ENCODE results near the gene SLC16A11. TPM values are rescaled to one million over a fixed set of nuclear protein-coding genes. Genes with fewer than 3 reads are reported as not detected.

Gene SLC16A11
- total RNA-seq, 1 experiment from 2014 or later = not detected

- peaks cover 48% of the 10 kb centered on the region for H3K36me3 Mint-ChIP-seq (ENCODE audit: insufficient read depth, unreplicated experiment)
- BruUV-seq (replicated peaks) = no TSS peak
- intact Hi-C loops (cut with micrococcal nuclease; ENCODE audit: unreplicated experiment) = no loop called here
- H3K4me1 Mint-ChIP-seq (ENCODE audit: low read depth, unreplicated experiment) = no peaks in the 10 kb centered on the region
- no peak for TF ChIP-seq CTCF (IDR thresholded peaks at IDR 0.05; ENCODE audit: unreplicated experiment)
- no peaks in the 10 kb centered on the region for H3K9me3 Mint-ChIP-seq (ENCODE audit: low read depth, unreplicated experiment)
- H3K27me3 Mint-ChIP-seq (ENCODE audit: unreplicated experiment) = peaks cover 14% of the 10 kb centered on the region
- no peak overlapping the region for H3K27ac Mint-ChIP-seq (ENCODE audit: unreplicated experiment)
- CTCF ChIA-PET = no interaction called here
- H3K4me3 Mint-ChIP-seq (ENCODE audit: low read depth, unreplicated experiment) = no peak overlapping the region
- DNase-seq = no peak
Observed at GRCh38 chr17:7018331-7018964, 25.4 kb downstream of the SLC16A11 start.

GRCh38 chr17:7017827-7018200 is 26.1 kb downstream of the SLC16A11 start:
- peaks cover 7% of the 10 kb centered on the region for H3K27me3 Mint-ChIP-seq (ENCODE audit: unreplicated experiment)
- intact Hi-C loops (cut with micrococcal nuclease; ENCODE audit: unreplicated experiment) = no loop called here
- no peak for DNase-seq
- H3K4me1 Mint-ChIP-seq (ENCODE audit: low read depth, unreplicated experiment) = no peaks in the 10 kb centered on the region
- BruUV-seq (replicated peaks) = no TSS peak
- no peak overlapping the region for H3K4me3 Mint-ChIP-seq (ENCODE audit: low read depth, unreplicated experiment)
- no peak for TF ChIP-seq CTCF (IDR thresholded peaks at IDR 0.05; ENCODE audit: unreplicated experiment)
- H3K9me3 Mint-ChIP-seq (ENCODE audit: low read depth, unreplicated experiment) = no peaks in the 10 kb centered on the region
- CTCF ChIA-PET = no interaction called here
- peaks cover 48% of the 10 kb centered on the region for H3K36me3 Mint-ChIP-seq (ENCODE audit: insufficient read depth, unreplicated experiment)
- H3K27ac Mint-ChIP-seq (ENCODE audit: unreplicated experiment) = no peak overlapping the region

GRCh38 chr17:7016886-7017826 is 26.7 kb downstream of the SLC16A11 start:
- Mint-ChIP-seq H3K4me3 (ENCODE audit: low read depth, unreplicated experiment) (no peak overlapping the region), H3K9me3 (ENCODE audit: low read depth, unreplicated experiment) (no peaks in the 10 kb centered on the region), H3K27ac (ENCODE audit: unreplicated experiment) (no peak overlapping the region), H3K36me3 (ENCODE audit: insufficient read depth, unreplicated experiment) (peaks cover 55% of the 10 kb centered on the region), H3K4me1 (ENCODE audit: low read depth, unreplicated experiment) (no peaks in the 10 kb centered on the region), H3K27me3 (ENCODE audit: unreplicated experiment) (peaks cover under 1% of the 10 kb centered on the region)
- no peak for DNase-seq
- intact Hi-C loops (cut with micrococcal nuclease; ENCODE audit: unreplicated experiment) = no loop called here
- CTCF ChIA-PET = no interaction called here
- no TSS peak for BruUV-seq (replicated peaks)
- TF ChIP-seq CTCF (IDR thresholded peaks at IDR 0.05; ENCODE audit: unreplicated experiment) = no peak

- no TSS peak for BruUV-seq (replicated peaks)
- no peaks in the 10 kb centered on the region for H3K4me1 Mint-ChIP-seq (ENCODE audit: low read depth, unreplicated experiment)
- intact Hi-C loops (cut with micrococcal nuclease; ENCODE audit: unreplicated experiment) = no loop called here
- H3K27ac Mint-ChIP-seq (ENCODE audit: unreplicated experiment) = no peak overlapping the region
- H3K36me3 Mint-ChIP-seq (ENCODE audit: insufficient read depth, unreplicated experiment) = peaks cover 61% of the 10 kb centered on the region
- no peaks in the 10 kb centered on the region for H3K27me3 Mint-ChIP-seq (ENCODE audit: unreplicated experiment)
- no peaks in the 10 kb centered on the region for H3K9me3 Mint-ChIP-seq (ENCODE audit: low read depth, unreplicated experiment)
- H3K4me3 Mint-ChIP-seq (ENCODE audit: low read depth, unreplicated experiment) = no peak overlapping the region
- CTCF ChIA-PET = no interaction called here
- no peak for DNase-seq
- TF ChIP-seq CTCF (IDR thresholded peaks at IDR 0.05; ENCODE audit: unreplicated experiment) = no peak
Observed at GRCh38 chr17:7016418-7016817, 27.5 kb downstream of the SLC16A11 start.

All from Calu3 (cell line).